KOPT-K1 (cell line): ENCODE data around the gene BLOC1S2.
"Not testable (repeated sequence)": the region's sequence is repeated elsewhere in the genome, so short reads cannot be mapped to it uniquely, and the experiment has no call there.

Experiments
- H3K27ac ChIP-seq: fragments of 200-600 bp; sonication (generic); 2 replicates; pipeline ENCODE4 v1.5.1; 2016; ENCODE audit warnings: antibody characterized with exemption, mild to moderate bottlenecking, low read depth, low read length; ENCODE audit not compliant: poor library complexity, severe bottlenecking
- H3K36me3 ChIP-seq: fragments of 200-600 bp; sonication (generic); 2 replicates; pipeline ENCODE4 v1.5.1; 2017; ENCODE audit warnings: antibody characterized with exemption, mild to moderate bottlenecking, low read length, moderate library complexity; ENCODE audit not compliant: insufficient read depth
- H3K9me3 ChIP-seq: fragments of 200-600 bp; sonication (generic); 2 replicates; pipeline ENCODE4 v1.5.1; 2017; ENCODE audit warnings: antibody characterized with exemption, low read length, mild to moderate bottlenecking; ENCODE audit not compliant: insufficient read depth, poor library complexity, severe bottlenecking

The BLOC1S2 gene

DNA sequence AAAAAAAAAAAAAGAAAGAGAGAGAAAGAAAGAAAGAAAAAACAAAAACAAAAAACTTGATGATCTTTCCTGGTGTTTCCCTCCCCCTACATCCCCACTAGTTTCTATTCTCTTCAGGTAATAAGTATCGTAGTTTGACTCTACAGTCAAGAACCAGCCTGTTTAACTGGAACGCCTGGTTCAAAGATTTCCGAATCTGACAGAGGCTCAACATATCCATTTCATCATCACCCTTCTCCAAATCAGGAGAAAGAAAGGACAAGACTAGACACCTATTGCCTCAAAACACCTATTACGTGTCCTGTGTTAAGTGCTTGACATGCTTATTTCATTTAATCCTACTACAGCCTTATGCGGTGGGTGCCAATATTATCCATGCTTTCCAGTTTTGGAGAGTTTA is 20.4 kb upstream of the BLOC1S2 start:
- H3K9me3 ChIP-seq = no peaks in the 10 kb centered on the region
- no peak overlapping the region for H3K27ac ChIP-seq
- no peaks in the 10 kb centered on the region for H3K36me3 ChIP-seq

DNA sequence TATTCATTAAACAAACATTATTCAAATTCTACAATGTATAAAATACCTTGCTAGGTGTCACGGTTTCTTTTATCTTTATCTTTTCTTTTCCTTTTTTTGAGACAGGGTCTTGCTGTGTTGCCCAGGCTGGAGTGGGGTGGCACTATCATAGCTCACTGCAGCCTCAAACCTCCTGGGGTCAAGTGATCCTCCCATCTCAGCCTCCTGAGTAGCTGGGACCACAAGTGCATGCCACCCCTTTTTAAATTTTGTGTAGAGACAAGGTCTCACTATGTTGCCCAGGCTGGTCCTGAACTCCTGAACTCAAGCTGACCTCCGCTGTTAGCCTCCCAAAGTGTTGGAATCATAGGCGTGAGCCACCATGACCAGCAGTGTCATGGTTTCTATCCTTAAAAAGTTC is 17.9 kb upstream of the BLOC1S2 start:
- H3K9me3 ChIP-seq = no peaks in the 10 kb centered on the region

DNA sequence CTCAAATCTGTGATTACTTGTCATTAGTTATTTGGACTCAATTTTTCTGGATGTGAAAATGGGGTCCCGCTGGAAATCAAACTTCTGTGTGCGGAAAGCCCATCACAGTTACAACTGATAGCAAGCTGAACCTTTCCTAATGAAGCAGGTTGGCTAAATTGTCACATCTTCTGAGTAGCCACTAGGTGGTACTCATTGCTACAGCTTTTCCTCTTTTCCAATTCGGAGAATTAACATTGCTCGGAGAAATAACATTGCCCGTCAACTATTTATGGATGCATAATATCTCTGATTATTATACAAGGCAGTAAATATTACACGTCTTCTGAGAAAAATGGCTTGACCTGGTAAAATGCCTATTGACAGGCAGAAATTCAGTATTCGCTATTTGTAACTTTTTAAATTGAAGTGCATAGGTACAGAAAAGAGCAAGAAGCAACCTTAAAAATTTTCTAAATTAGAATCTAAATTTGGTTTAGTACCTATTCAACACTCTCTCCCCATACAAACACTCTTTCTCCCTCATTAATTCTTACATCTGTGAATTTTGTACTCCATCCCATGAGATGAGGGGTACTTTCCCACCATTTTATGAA is 17.3 kb upstream of the BLOC1S2 start:
- Histone ChIP-seq H3K9me3 (no peaks in the 10 kb centered on the region), H3K36me3 (no peaks in the 10 kb centered on the region), H3K27ac (no peak overlapping the region)

More for the DNA sequence above, 17.9 kb upstream of the BLOC1S2 start:
- no peak overlapping the region for H3K27ac ChIP-seq
- no peaks in the 10 kb centered on the region for H3K36me3 ChIP-seq

DNA sequence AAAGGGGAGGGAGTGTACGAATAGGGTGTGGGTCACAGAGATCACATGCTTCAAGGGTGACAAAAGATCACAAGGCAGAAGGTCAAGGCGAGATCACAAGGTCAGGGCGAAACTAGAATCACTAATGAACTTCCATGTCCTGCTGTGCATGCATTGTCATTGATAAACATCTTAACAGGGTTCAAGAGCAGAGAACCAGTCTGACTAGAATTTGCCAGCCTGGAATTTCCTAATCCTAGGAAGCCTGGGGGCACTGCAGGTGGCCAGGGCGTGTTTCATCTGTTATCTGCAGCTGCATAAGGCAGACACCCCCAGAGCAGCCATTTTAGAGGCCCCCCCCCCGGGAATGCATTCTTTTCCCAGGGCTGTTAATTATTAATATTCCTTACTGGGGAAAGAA is 14.6 kb upstream of the BLOC1S2 start:
- not testable (repeated sequence) for H3K27ac ChIP-seq, H3K9me3 ChIP-seq, H3K36me3 ChIP-seq

DNA sequence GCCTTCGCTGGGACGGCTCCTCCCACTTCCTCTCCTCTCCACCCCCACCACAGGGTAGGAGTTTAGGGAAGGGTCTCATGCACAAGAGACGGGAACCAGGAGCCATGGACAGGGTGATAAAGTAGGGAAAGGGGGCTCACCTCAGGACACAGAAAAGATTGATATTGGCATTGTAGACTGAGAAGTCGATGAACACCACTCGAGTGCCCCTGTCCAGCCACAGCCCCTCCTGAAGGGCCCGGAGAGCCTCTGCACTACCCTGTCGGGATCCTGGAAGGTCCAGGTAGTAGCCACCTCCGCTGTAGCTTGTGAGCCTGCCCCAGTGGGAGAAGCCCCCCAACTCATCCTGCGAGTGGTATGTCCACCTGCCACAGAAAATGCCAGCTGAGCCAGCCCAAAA is 10.8 kb upstream of the BLOC1S2 start:
- H3K9me3 ChIP-seq = no peaks in the 10 kb centered on the region
- H3K27ac ChIP-seq = no peak overlapping the region
- H3K36me3 ChIP-seq = no peaks in the 10 kb centered on the region

DNA sequence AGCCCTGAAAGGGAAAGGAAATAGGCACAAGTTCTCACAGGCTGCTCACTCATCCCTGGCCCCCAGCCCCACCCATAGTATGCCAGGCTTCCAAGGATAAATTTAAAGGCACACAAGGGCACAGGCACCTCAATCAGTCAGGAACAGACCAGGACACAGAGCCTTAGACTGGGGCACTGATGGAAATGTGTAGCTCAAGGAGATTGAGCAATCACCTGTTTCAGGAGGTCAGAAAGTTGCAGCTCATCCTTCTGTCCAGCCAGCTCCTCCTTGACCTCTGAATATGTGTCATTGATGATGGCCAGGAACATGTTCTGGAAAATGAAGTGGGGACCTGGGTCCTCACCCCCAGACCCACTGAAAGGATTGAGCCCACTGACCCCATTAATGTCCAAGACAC is 6.6 kb upstream of the BLOC1S2 start:
- Histone ChIP-seq H3K36me3 (no peaks in the 10 kb centered on the region), H3K9me3 (no peaks in the 10 kb centered on the region), H3K27ac (no peak overlapping the region)

DNA sequence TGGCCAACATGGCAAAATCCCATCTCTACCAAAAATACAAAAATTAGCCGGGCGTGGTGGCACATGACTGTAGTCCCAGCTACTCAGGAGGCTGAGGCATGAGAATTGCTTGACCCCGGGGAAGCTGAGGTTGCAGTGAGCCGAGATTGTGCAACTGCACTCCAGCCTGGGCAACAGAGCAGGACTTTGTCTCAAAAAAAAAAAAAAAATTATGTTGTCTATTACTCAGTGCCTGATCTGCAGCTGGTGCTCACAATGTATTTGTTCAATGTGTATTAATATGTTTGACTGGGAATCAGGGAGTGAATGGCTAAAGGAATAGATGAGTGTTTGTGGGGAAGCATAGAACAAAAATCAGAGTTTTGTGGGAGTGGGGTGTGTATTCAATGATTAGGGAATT is 5.8 kb upstream of the BLOC1S2 start:
- H3K27ac ChIP-seq, H3K9me3 ChIP-seq: not testable (repeated sequence)

DNA sequence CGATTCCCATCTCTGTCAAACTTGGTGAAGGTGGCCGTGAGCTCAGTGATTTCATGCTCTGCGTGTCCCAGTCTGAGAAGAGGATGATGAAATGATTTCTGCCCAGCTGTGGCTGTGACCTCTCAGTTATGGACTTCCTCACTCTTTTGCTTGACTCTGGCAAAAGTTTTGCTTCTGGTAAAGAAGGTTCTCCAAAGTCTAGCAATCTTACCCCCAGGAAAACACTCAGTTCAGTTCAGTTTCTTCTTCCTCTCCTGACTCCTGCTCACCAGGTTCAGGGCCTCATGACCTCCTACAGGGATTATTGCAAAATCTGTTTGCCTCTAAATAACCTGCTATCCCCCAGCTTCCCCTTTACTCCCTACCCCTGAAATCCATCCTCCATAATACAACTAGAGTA is 4.9 kb upstream of the BLOC1S2 start:
- H3K36me3 ChIP-seq = no peaks in the 10 kb centered on the region
- no peaks in the 10 kb centered on the region for H3K9me3 ChIP-seq
- H3K27ac ChIP-seq = no peak overlapping the region

More for the DNA sequence above, 5.8 kb upstream of the BLOC1S2 start:
- H3K36me3 ChIP-seq = not testable (repeated sequence)

DNA sequence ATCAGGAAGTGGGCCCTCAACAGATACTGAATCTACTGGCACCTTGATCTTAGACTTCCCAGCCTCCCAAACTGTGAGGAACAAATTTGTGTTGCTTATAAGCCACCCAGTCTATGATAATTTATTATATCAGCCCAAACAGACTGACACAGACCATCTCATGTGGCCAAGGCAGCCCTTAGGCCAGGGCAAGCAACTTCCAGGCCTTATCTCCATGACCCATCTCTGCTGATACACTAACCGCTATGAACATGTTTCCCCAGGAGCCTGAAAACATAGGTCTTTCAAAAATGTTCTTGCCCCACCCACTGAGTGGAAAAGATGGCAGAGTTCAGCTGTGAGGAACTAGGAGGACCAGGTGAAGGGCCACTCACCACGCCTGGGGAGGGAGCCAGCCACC is 3.2 kb upstream of the BLOC1S2 start:
- no peaks in the 10 kb centered on the region for H3K9me3 ChIP-seq
- no peak overlapping the region for H3K27ac ChIP-seq
- H3K36me3 ChIP-seq = no peaks in the 10 kb centered on the region

DNA sequence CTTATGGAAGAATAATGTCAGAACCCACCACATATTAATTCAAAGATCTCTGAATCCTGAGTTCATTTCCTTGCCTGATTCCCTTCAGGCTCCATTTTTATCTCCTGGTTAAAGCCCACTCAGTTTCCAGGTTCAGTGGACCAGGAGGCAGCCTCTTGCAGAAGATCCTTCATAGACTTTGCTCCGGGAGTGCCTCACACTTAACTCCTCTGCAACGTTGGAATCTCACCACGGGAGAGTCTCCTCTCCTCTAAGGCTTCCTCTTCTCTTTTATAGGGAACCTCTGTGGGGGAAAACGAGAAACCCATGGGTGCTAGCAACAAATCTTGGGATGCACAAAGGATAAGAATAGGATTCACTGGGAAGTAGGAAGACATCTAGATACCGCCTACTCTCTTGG is 1.7 kb upstream of the BLOC1S2 start:
- no peak overlapping the region for H3K27ac ChIP-seq
- H3K9me3 ChIP-seq = no peaks in the 10 kb centered on the region
- peaks cover 12% of the 10 kb centered on the region for H3K36me3 ChIP-seq

DNA sequence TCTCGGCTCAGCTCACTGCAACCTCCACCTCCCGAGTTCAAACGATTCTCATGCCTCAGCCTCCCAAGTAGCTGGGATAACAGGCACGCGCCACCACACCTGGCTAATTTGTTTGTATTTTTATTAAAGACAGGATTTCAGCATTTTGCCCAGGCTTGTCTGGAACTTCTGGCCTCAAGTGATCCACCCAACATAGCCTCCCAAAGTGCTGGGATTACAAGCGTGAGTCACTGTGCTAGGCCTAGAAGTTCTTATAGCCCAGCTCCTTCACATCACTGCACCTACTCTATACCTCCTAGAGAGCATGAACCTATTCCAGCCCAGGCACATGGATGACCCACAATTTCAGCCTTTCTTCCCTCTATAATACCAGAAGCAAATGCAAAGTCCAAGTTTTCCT is 1.3 kb upstream of the BLOC1S2 start:
- Histone ChIP-seq H3K27ac (no peak overlapping the region), H3K9me3 (no peaks in the 10 kb centered on the region), H3K36me3 (peaks cover 17% of the 10 kb centered on the region)

DNA sequence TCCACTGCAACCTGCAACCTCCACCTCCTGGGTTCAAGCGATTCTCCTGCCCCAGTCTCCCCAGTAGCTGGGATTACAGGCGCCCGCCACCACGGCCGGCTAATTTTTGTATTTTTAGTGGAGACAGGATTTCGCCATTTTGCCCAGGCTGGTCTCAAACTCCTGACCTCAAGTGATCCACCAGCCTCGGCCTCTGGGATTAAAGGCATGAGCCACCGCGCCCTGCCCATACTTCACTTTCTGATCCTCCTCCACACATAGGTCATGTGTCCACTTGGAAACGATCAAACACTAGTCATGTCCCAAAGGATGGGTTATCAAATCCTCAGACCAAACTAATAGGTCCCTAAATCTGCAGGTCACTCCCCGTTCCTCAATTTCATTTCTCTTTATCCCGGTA is 1.2 kb downstream of the BLOC1S2 start:
- Histone ChIP-seq H3K27ac (peak overlapping the region; percentile 78), H3K36me3 (peaks cover 38% of the 10 kb centered on the region)
- not testable (repeated sequence) for H3K9me3 ChIP-seq

DNA sequence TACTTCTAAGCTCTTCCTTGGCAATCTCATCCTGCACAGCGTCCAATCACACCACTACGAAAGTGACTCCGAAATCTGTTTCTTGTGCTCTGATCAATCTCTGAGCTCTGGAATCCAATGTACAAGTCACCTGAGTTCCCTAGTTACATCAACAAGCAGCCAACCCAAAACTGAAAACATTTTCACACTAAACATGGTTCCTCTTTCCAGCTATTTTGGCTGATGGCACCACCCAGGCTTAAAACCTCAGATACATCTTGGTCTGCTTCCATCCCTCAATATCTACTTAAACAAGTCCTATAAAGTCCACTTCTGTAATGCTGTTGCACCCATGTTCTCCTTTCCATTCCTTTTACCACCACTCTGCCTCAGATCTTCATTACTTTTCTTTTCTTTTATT is 3.6 kb downstream of the BLOC1S2 start:
- Histone ChIP-seq H3K27ac (no peak overlapping the region), H3K36me3 (peaks cover 56% of the 10 kb centered on the region), H3K9me3 (no peaks in the 10 kb centered on the region)

DNA sequence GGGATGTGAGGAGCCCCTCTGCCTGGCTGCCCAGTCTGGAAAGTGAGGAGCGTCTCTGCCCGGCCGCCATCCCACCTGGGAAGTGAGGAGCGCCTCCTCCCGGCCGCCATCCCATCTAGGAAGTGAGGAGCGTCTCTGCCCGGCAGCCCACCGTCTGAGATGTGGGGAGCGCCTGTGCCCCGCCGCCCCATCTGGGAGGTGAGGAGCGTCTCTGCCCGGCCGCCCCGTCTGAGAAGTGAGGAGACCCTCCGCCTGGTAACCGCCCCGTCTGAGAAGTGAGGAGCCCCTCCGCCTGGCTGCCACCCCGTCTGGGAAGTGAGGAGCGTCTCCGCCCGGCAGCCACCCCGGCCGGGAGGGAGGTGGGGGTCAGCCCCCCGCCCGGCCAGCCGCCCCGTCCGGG is 9.5 kb downstream of the BLOC1S2 start:
- not testable (repeated sequence) for H3K9me3 ChIP-seq, H3K27ac ChIP-seq
- peaks cover 59% of the 10 kb centered on the region for H3K36me3 ChIP-seq

DNA sequence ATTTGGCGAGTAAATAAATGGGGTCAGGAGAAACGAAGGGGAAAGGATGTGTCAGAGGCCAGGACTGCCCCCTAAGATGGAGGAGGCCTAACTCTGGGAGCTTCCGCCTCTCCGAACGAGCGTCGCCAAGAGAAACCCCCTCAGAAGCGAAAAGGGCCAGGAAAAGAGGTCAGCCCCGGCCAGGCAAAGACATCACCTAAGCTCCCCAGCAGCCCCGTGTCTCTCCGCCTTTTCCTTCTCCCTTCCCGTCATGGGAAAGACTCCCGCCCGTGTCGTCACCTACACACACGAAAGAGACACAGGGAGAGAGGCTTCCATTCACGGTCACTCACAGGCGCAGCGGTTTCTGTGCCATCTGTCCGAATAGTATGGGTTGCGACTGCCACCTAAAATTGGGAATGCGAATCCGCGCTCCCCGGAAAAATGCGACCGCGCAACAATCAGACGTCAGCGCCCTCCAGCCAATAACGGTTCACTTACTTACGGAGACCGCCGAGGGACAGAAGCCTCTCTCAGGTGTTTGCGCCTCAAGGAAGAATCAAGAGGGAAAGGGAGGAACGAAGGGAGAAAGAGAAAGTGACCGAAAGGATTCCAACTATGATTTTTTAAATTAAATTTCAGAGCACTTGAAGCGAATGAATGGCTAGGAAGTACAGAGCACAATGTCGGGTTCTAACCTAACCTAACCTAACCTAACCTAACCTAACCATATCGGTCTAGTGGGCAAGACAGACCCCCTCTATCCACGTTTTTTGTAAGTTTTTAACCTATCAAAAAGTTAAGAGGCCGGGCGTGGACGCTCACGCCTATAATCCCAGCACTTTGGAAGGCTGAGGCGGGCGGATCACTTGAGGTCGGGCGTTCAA is 19.0 kb downstream of the BLOC1S2 start, which contains the start of gene CWF19L1:
Gene CWF19L1 (minus strand): TSS at position 400 of the 866 bp plus-strand sequence. CDS start 45 bp downstream, at position 355.
- peak within 1 kb of the TSS; percentile 82 for H3K27ac ChIP-seq
- no peaks in the 10 kb centered on the region for H3K9me3 ChIP-seq
- H3K36me3 ChIP-seq = peaks cover 9% of the 10 kb centered on the region
